HG03135 (cell line): Measurements from ENCODE around the gene PNLIPRP1.

Experiments
- ATAC-seq: cut with Tn5 transposase; IDR thresholded peaks from one replicate; pipeline ENCODE4 v1.9.1; 2021; ENCODE audit warnings: mild to moderate bottlenecking, moderate library complexity; ENCODE audit not compliant: unreplicated experiment

The PNLIPRP1 gene

GRCh38 chr10:116629340-116629739 is 38.6 kb downstream of the PNLIPRP1 start:
- no peak for ATAC-seq

- ATAC-seq: no peak
Measured at GRCh38 chr10:116630020-116630419, 39.3 kb downstream of the PNLIPRP1 start.

- ATAC-seq: no peak
Measured at GRCh38 chr10:116631871-116632295, 41.1 kb downstream of the PNLIPRP1 start.

GRCh38 chr10:116632596-116633215 is 41.9 kb downstream of the PNLIPRP1 start:
- no peak for ATAC-seq

- ATAC-seq: no peak
Measured at GRCh38 chr10:116633216-116633600, 42.4 kb downstream of the PNLIPRP1 start.

GRCh38 chr10:116634126-116634975 is 43.6 kb downstream of the PNLIPRP1 start:
- no peak for ATAC-seq

- ATAC-seq: no peak
Measured at GRCh38 chr10:116636385-116636784, 45.6 kb downstream of the PNLIPRP1 start.

GRCh38 chr10:116636976-116637375 is 46.2 kb downstream of the PNLIPRP1 start:
- ATAC-seq: no peak

- no peak for ATAC-seq
Measured at GRCh38 chr10:116637830-116638229, 47.1 kb downstream of the PNLIPRP1 start.

GRCh38 chr10:116646502-116646901 is 55.7 kb downstream of the PNLIPRP1 start:
- no peak for ATAC-seq

- ATAC-seq: no peak
Measured at GRCh38 chr10:116648903-116649302, 58.1 kb downstream of the PNLIPRP1 start.

- ATAC-seq: no peak
Measured at GRCh38 chr10:116653885-116654284, 63.1 kb downstream of the PNLIPRP1 start.

GRCh38 chr10:116654816-116655215 is 64.1 kb downstream of the PNLIPRP1 start:
- ATAC-seq: no peak

GRCh38 chr10:116655568-116655967 is 64.8 kb downstream of the PNLIPRP1 start:
- no peak for ATAC-seq

- ATAC-seq: no peak
Measured at GRCh38 chr10:116656044-116656443, 65.3 kb downstream of the PNLIPRP1 start.

- ATAC-seq: no peak
Measured at GRCh38 chr10:116657863-116658551, 67.2 kb downstream of the PNLIPRP1 start.
